Measurements from ENCODE around the gene CD79B.
A peak's percentile ranks its signal among the peaks of the same experiment; 100 is the strongest.
"Not testable (repeated sequence)": the region's sequence is repeated elsewhere in the genome, so short reads cannot be mapped to it uniquely, and the experiment has no call there.

Gene CD79B

DNA sequence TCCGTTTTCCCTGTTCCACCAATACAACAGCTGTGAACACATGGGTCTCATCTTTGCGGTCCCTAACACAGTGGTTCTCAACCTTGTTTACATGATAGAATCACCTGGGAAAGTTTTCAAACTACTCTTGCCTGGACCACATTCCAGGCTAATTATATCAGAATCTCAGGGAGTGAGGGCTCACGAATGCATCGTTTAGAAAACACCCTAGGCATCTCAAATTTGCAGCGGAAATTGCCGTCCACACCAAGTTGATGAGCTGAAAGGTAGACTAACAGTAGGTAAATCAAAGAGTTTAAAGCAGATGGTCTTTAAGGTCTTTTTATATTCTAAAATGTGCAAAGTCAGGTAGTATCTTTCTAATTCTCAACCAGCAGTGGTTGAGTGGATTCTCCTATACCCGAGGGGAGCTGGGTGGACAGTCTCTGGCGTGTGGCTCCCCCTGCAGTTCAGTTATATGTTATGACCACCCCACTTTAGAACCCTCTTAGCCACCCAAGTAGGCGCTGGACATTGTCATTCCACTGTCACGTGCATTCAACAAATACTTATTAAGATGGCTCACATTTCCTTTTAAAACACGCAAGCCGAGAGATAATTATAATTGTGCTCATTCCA is 24.9 kb downstream of the CD79B start:
- TF ChIP-seq, protein P1, sequence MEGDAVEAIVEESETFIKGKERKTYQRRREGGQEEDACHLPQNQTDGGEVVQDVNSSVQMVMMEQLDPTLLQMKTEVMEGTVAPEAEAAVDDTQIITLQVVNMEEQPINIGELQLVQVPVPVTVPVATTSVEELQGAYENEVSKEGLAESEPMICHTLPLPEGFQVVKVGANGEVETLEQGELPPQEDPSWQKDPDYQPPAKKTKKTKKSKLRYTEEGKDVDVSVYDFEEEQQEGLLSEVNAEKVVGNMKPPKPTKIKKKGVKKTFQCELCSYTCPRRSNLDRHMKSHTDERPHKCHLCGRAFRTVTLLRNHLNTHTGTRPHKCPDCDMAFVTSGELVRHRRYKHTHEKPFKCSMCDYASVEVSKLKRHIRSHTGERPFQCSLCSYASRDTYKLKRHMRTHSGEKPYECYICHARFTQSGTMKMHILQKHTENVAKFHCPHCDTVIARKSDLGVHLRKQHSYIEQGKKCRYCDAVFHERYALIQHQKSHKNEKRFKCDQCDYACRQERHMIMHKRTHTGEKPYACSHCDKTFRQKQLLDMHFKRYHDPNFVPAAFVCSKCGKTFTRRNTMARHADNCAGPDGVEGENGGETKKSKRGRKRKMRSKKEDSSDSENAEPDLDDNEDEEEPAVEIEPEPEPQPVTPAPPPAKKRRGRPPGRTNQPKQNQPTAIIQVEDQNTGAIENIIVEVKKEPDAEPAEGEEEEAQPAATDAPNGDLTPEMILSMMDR (conservative IDR thresholded peaks at IDR 0.05; ENCODE audit: low read depth, low read length) = peak; percentile 45
- peak; percentile 41 for DNase-seq (ENCODE audit: low read depth)
- not testable (repeated sequence) for H3K4me3 ChIP-seq (ENCODE audit: low read depth, low read length)

DNA sequence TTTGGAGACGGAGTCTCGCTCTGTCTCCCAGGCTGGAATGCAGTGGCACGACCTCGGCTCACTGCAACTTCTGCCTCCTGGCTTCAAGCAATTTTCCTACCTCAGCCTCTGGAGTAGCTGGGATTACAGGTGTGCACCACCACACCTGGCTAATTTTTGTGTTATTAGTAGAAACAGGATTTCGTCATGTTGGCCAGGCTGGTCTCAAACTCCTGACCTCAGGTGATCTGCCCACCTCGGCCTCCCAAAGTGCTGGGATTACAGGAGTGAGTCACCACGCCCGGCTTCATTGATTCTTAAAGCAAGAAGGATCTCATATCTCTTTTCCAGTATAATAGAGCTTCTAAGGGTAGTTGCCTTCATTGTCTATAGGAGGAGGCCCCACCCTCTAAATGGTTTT is 27.3 kb downstream of the CD79B start:
- not testable (repeated sequence) for H3K4me3 ChIP-seq (ENCODE audit: low read depth, low read length); DNase-seq (ENCODE audit: low read depth)

DNA sequence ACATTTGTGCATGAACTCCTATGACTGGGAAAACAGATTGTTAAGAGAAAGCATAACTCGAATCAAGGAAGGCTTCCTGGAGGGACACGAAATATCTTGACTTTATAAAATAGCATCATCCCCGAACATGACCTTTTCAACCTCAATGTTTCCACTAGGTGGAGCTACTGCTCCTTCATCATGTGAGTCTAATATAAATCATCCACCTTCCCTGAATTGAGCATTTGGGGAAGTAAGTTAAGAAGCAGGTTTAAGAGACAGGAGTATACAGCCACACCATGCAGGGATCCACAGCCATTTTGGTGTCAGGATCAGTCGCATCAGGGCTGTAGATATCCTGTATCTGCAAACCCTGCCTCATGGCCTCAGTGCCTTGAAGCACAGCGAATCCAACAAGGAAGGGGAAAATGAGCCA is 28.3 kb downstream of the CD79B start:
- not testable (repeated sequence) for H3K4me3 ChIP-seq (ENCODE audit: low read depth, low read length)
- TF ChIP-seq, protein P1 (conservative IDR thresholded peaks at IDR 0.05; ENCODE audit: low read depth, low read length) = peak; percentile 34
- DNase-seq (ENCODE audit: low read depth) = peak; percentile 10

DNA sequence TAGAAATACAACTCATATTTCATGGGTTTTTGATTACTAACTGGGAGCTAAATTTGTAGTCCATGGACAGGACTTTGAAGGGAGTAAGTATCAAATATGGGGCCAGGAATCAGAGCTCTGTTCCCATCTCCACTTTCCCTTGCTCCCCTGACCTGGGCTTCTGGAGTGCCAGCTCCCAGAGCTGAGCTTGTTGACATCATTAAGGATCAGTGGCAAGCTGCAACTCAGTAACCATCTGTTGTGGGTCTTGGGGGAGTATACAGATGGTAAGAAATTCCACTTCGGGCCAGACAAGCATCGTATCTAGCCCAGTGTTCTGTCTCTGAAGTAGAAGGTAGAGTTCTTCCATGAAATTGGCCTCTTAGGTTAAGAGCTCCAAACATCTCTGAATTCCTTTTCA is 30.2 kb downstream of the CD79B start:
- not testable (repeated sequence) for H3K4me3 ChIP-seq (ENCODE audit: low read depth, low read length); DNase-seq (ENCODE audit: low read depth)

DNA sequence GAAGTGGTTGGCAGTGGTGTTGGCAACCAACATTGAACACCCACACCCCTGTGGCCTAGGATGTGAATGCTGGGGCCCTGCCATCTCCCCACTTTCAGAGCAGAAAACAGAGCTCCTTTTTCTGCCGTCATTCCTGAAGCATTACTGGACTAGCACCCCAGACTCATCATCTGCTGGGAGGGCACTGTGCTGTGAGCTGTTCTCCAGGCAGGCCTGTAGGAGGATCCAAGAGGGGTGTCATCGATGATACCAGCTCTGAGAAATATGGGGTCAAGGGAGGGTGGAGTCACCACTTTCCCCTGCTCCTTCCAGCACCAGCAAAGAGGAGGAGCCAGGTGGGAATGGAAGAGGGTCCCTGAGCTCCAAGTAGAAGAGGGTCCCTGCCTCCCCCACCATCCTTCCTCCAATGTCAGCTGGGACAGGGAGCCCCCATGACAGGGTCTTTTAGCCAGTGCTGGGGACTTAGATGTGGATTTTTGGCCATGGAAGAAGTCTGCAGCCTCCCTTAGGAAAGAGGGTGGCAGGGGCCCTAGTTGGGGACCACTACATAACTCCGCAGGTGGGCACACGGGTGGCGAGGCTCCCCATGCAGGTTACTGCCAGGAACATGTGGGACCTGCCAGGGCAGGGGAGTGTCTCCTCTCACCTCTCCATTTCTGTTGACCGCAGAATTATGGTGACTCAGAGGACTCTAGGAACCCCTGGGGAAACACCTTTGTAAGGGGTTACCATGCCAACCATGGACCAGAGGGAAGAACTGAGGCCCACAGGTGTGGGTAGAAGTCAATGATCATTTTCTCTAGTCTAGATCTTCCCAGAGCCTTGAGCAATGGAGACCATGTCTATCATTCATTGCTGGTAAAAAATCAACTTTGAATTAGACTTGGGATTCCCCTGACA is 33.0 kb downstream of the CD79B start:
- not testable (repeated sequence) for DNase-seq (ENCODE audit: low read depth); H3K4me3 ChIP-seq (ENCODE audit: low read depth, low read length)

DNA sequence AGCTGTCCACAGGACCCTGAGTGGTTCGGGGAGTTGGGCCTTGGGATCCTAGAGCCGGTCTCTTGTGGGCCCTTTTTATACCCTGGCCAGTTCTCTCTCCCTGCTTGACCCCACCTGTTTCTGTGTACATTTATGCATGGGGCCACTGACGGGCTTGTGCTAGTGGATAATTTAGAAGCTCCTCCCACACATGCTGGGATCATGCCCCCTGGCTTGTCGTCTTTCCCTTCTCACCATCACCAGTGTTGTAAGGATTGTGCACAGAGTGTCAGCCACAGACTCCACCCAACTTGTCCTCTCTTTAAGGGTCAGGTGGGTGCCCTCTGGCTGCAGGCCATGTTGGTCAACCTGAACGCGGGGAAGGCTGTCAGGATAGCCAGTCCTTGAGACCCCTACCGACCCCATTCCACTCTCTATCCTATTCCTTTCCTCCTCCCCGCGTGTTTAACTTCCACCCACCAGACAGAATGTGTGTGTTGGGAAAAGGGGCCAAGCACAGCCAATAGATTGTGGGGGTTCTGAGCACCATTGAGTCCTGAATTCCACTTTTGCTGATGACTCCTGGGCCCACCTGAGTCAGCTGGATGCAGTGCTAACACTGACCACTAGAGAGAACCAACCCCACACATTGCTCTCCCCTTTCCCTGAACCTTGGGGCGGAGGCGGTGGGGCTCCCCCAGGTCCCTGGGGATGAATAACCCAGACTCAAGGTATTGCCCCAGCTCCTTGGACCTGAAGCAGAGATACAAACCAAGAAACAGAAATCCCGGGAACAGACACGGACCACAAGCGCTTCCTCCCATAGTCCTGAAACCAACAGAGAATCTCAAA is 35.4 kb downstream of the CD79B start, which contains the start of gene CSH1:
TSS of gene CSH1 (minus strand) at position 51 of the 831 bp plus-strand sequence. CDS start 63 bp downstream, outside the sequence.
- not testable (repeated sequence) for H3K4me3 ChIP-seq (ENCODE audit: low read depth, low read length); DNase-seq (ENCODE audit: low read depth)

DNA sequence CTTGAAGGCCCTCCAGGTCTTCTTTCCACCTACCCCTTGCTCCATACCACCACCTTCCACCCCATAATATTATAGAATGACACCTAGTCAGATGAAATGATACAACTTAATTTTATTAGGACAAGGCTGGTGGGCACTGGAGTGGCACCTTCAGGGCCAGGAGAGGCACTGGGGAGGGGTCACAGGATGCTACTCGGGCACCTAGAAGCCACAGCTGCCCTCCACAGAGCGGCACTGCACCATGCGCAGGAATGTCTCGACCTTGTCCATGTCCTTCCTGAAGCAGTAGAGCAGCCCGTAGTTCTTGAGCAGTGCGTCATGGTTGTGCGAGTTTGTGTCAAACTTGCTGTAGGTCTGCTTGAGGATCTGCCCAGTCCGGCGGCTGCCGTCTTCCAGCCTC is 37.3 kb downstream of the CD79B start:
- DNase-seq (ENCODE audit: low read depth); H3K4me3 ChIP-seq (ENCODE audit: low read depth, low read length): not testable (repeated sequence)

DNA sequence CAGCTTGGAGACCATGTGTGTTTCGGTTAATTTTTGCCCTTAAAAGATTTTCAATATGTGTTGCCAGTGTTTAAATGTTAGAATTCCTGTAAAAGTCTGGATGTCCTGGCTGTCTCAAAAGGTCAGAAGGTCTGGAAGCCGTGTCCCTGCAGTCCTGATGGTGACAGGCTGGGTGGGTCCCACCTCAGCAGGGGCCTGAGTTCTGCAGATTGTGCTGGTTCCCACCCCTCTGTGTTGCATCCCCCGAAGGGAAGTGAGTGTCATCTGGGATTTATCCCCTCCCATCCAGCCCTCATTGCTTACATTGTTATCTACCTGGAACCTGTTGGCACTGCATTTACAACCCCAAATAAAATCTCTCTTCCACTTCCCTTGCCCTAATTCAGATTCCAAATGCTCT is 38.1 kb downstream of the CD79B start:
- DNase-seq (ENCODE audit: low read depth); H3K4me3 ChIP-seq (ENCODE audit: low read depth, low read length): not testable (repeated sequence)

DNA sequence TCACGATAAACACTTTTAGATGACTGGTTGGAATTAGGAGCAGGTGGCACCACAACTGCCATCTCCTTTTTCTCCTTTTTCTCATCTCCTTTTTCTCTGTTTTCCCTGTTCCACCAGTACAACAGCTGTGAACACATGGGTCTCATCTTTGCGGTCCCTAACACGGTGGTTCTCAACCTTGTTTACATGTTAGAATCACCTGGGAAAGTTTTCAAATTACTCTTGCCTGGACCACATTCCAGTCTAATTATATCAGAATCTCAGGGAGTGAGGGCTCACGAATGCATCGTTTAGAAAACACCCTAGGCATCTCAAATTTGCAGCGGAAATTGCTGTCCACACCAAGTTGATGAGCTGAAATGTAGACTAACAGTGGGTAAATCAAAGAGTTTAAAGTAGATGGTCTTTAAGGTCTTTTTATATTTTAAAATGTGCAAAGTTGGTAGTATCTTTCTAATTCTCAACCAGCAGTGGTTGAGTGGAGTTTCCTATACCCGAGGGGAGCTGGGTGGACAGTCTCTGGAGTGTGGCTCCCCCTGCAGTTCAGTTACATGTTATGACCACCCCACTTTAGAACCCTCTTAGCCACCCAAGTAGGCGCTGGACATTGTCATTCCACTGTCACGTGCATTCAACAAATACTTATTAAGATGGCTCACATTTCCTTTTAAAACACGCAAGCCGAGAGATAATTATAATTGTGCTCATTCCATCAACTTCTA is 39.7 kb downstream of the CD79B start:
- DNase-seq (ENCODE audit: low read depth); H3K4me3 ChIP-seq (ENCODE audit: low read depth, low read length): not testable (repeated sequence)

DNA sequence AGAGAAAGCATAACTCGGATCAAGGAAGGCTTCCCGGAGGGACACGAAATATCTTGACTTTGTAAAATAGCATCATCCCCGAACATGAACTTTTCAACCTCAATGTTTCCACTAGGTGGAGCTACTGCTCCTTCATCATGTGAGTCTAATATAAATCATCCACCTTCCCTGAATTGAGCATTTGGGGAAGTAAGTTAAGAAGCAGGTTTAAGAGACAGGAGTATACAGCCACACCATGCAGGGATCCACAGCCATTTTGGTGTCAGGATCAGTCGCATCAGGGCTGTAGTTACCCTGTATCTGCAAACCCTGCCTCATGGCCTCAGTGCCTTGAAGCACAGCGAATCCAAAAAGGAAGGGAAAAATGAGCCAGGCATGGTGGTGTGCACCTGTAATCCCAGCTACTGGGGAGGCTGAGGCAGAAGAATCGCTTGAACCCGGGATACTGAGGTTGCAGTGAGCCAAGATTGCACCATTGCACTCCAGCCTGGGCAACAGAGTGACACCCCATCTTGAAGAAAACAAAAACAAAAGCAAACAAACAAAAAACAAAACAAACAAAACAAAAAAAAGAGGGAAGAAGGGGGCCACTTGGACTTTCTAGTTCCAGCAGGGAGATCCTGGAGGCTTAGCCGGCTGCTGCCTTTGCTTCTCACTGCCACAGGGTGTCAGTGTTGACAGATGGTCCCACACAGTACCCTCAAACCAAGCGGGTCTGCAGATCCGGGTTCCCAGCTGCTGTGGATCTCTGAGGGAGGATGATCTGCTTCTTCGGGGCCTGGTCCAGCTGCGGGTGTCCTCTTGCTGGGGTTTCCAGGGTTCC is 42.9 kb downstream of the CD79B start:
- not testable (repeated sequence) for H3K4me3 ChIP-seq (ENCODE audit: low read depth, low read length)
- DNase-seq (ENCODE audit: low read depth) = peak; percentile 28
- TF ChIP-seq, protein P1 (conservative IDR thresholded peaks at IDR 0.05; ENCODE audit: low read depth, low read length) = peak; percentile 48

DNA sequence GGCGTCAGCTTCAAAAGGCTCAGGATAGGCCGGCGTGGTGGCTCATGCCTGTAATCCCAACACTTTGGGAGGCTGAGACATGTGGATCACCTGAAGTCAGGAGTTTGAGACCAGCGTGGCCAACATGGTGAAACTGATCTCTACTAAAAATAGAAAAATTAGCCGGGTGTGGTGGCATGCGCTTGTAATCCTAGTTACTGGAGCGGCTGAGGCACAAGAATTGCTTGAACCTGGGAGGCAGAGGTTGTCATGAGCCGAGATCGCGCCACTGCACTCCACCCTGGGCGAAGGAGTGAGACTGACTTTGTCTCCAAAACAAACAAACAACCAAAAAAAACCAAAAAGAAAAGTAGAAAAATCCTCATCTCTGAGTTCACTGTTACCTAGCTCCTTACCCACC is 47.0 kb downstream of the CD79B start:
- not testable (repeated sequence) for DNase-seq (ENCODE audit: low read depth); H3K4me3 ChIP-seq (ENCODE audit: low read depth, low read length)

DNA sequence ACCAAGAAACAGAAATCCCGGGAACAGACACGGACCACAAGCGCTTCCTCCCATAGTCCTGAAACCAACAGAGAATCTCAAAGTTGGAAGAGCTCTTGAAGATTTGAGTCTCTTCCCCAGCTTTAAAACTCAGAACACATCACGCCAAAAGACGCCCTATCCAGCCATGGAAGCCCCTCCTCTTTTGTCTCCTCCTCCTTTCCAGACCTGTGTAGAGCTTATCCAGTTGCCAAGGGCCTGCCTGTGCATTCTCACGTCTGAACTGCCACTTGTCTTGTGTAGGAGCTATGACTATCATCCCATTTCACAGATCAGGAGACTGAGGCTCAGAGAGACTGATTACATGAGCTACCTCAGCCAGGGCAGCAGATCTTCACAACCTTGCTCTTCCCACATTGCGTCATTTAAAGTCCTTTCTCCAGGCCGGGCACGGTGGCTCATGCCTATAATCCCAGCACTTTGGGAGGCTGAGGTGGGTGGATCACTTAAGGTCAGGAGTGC is 49.5 kb downstream of the CD79B start:
- not testable (repeated sequence) for DNase-seq (ENCODE audit: low read depth)

More for the DNA sequence above, 49.5 kb downstream of the CD79B start:
- not testable (repeated sequence) for H3K4me3 ChIP-seq (ENCODE audit: low read depth, low read length)

Measured in choroid plexus epithelial cell (primary cell).